NCI-H2081 treated with DMSO at 0.1 percent for 48 hours (cell line): Measurements from ENCODE around the gene FGR.

Experiments
- DNase-seq: peaks from one replicate; lab custom pipeline; 2025; lab: John Stamatoyannopoulos, UW

Gene FGR

GRCh38 chr1:27566462-27567145 lies 68.4 kb downstream of the FGR start:
- no peak for DNase-seq

GRCh38 chr1:27564710-27565649 lies 70.0 kb downstream of the FGR start:
- DNase-seq, result no peak

- no peak for DNase-seq
Measured at GRCh38 chr1:27563591-27564471, 71.2 kb downstream of the FGR start.

- DNase-seq, result no peak
Measured at GRCh38 chr1:27563341-27563590, 71.7 kb downstream of the FGR start.

- DNase-seq, result no peak
Measured at GRCh38 chr1:27562534-27563340, 72.2 kb downstream of the FGR start.
